ENCODE measurements around the gene TFPI.
"Not testable (repeated sequence)": the region's sequence is repeated elsewhere in the genome, so short reads cannot be mapped to it uniquely, and the experiment has no call there.

TFPI gene

GRCh38 chr2:187526792-187527191 lies 27.4 kb downstream of the TFPI start:
- peaks cover 29% of the 10 kb centered on the region for H3K4me1 ChIP-seq (ENCODE audit: control insufficient read depth, insufficient read depth, low read length)
- H3K27me3 ChIP-seq (replicated peaks; ENCODE audit: control insufficient read depth, insufficient read depth, low read length), result no peaks in the 10 kb centered on the region
- no peaks in the 10 kb centered on the region for H3K9me3 ChIP-seq (ENCODE audit: control insufficient read depth, low read length)

DNA sequence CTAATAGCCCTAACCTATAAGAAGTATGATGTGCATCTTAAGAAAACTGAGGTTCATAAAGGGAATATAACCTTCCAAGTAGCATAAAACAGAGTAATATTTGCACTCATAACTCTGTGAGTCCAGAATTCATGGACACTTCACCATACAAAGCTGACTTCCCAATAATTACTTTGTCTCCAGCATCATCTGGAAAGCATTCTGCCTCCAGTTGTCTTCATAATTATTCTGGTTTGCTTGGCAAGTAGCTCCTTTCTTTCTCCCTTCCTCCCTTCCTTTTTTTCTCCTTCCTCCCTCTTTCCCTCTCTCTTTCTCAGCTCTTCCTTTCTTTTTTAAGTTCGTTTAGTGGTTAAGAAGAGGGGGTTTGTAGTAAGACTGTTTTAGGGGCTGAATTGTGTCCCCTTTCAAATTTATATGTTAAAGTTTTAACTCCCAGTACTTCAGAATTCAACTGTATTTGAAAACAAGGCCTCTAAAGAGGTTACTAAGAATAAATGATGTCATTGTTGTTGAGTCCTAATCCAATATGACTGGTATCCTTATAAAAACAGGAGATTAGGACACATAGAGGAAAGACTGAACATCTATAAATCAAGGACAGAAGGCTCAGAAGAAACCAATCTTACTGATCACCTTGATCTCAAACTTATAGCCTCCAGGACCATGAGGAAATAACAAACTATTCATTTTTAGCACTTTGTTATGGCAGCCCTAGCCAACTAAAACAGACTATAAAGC lies 28.9 kb downstream of the TFPI start:
- Histone ChIP-seq H3K4me1 (ENCODE audit: control insufficient read depth, insufficient read depth, low read length) (peaks cover 27% of the 10 kb centered on the region), H3K9ac (ENCODE audit: low read length) (no peak overlapping the region), H3K36me3 (ENCODE audit: control insufficient read depth, insufficient read depth, low read length, severe bottlenecking) (peaks cover 4% of the 10 kb centered on the region), H3K27me3 (replicated peaks; ENCODE audit: control insufficient read depth, insufficient read depth, low read length) (no peaks in the 10 kb centered on the region), H3K9me3 (ENCODE audit: control insufficient read depth, low read length) (no peaks in the 10 kb centered on the region), H3K4me3 (ENCODE audit: low read length) (no peak overlapping the region)
- DNase-seq (ENCODE audit: low read depth), result no peak

More at GRCh38 chr2:187526792-187527191, 27.4 kb downstream of the TFPI start:
- Histone ChIP-seq H3K4me3 (ENCODE audit: low read length) (peak overlapping the region; percentile 51), H3K9ac (ENCODE audit: low read length) (peak overlapping the region; percentile 48), H3K36me3 (ENCODE audit: control insufficient read depth, insufficient read depth, low read length, severe bottlenecking) (peaks cover 4% of the 10 kb centered on the region)
- DNase-seq (ENCODE audit: low read depth), result peak; percentile 49

DNA sequence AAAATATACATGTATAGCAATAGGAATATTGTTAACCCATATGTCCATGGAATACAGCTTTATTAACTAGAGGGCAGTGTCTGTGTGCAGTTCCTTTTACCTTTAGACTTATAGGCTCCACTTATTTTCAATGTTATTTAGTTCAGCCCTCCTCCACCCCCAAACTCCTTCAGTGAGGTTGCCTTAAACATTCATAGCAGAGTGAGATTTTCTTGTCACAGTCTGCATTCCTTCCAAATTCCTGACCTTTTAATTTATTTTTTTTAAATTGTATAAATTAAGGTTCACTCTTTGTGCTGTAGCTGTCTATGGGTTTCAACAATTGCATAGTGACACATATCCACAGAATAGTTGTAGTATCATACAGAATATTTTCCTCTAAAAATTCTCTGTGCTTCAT lies 30.9 kb downstream of the TFPI start:
- no peaks in the 10 kb centered on the region for H3K27me3 ChIP-seq (replicated peaks; ENCODE audit: control insufficient read depth, insufficient read depth, low read length)
- peaks cover 21% of the 10 kb centered on the region for H3K36me3 ChIP-seq (ENCODE audit: control insufficient read depth, insufficient read depth, low read length, severe bottlenecking)
- peaks cover 19% of the 10 kb centered on the region for H3K4me1 ChIP-seq (ENCODE audit: control insufficient read depth, insufficient read depth, low read length)
- H3K4me3 ChIP-seq (ENCODE audit: low read length), result no peak overlapping the region
- no peak overlapping the region for H3K9ac ChIP-seq (ENCODE audit: low read length)
- H3K9me3 ChIP-seq (ENCODE audit: control insufficient read depth, low read length), result no peaks in the 10 kb centered on the region
- no peak for DNase-seq (ENCODE audit: low read depth)

GRCh38 chr2:187520121-187520624 lies 34.1 kb downstream of the TFPI start:
- Histone ChIP-seq H3K9me3 (ENCODE audit: control insufficient read depth, low read length) (peaks cover 4% of the 10 kb centered on the region), H3K36me3 (ENCODE audit: control insufficient read depth, insufficient read depth, low read length, severe bottlenecking) (peaks cover 21% of the 10 kb centered on the region), H3K9ac (ENCODE audit: low read length) (no peak overlapping the region), H3K4me1 (ENCODE audit: control insufficient read depth, insufficient read depth, low read length) (peaks cover under 1% of the 10 kb centered on the region), H3K27me3 (replicated peaks; ENCODE audit: control insufficient read depth, insufficient read depth, low read length) (no peaks in the 10 kb centered on the region), H3K4me3 (ENCODE audit: low read length) (no peak overlapping the region)
- no peak for DNase-seq (ENCODE audit: low read depth)

GRCh38 chr2:187519419-187520120 lies 34.7 kb downstream of the TFPI start:
- H3K36me3 ChIP-seq (ENCODE audit: control insufficient read depth, insufficient read depth, low read length, severe bottlenecking), result peaks cover 21% of the 10 kb centered on the region
- no peak overlapping the region for H3K4me3 ChIP-seq (ENCODE audit: low read length)
- H3K27me3 ChIP-seq (replicated peaks; ENCODE audit: control insufficient read depth, insufficient read depth, low read length), result no peaks in the 10 kb centered on the region
- H3K9ac ChIP-seq (ENCODE audit: low read length), result no peak overlapping the region
- peaks cover 4% of the 10 kb centered on the region for H3K9me3 ChIP-seq (ENCODE audit: control insufficient read depth, low read length)
- no peaks in the 10 kb centered on the region for H3K4me1 ChIP-seq (ENCODE audit: control insufficient read depth, insufficient read depth, low read length)
- no peak for DNase-seq (ENCODE audit: low read depth)

DNA sequence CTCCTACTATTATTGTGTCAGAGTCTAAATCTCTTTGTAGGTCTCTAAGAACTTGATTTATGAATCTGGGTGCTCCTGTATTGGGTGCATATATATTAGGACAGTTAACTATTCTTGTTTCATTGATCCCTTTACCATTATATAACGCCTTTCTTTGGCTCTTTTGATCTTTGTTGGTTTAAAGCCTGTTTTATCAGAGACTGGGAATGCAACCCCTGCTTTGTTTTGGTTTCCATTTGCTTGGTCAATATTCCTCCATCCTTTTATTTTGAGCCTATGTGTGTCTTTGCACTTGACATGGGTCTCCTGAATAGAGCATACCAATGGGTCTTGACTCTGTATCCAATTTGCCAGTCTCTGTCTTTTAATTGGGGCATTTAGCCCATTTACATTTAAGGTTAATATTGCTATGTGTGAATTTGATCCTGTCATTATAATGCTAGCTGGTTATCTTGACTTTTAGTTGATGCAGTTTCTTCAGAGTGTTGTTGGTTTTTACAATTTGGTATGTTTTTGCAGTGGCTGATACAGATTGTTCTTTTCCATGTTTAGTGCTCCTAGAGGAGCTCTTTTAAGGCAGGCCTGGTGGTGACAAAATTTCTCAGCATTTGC lies 36.4 kb downstream of the TFPI start:
- not testable (repeated sequence) for DNase-seq (ENCODE audit: low read depth); H3K4me1 ChIP-seq (ENCODE audit: control insufficient read depth, insufficient read depth, low read length); H3K9me3 ChIP-seq (ENCODE audit: control insufficient read depth, low read length); H3K4me3 ChIP-seq (ENCODE audit: low read length); H3K27me3 ChIP-seq (replicated peaks; ENCODE audit: control insufficient read depth, insufficient read depth, low read length); H3K9ac ChIP-seq (ENCODE audit: low read length)
- H3K36me3 ChIP-seq (ENCODE audit: control insufficient read depth, insufficient read depth, low read length, severe bottlenecking), result peaks cover 21% of the 10 kb centered on the region

DNA sequence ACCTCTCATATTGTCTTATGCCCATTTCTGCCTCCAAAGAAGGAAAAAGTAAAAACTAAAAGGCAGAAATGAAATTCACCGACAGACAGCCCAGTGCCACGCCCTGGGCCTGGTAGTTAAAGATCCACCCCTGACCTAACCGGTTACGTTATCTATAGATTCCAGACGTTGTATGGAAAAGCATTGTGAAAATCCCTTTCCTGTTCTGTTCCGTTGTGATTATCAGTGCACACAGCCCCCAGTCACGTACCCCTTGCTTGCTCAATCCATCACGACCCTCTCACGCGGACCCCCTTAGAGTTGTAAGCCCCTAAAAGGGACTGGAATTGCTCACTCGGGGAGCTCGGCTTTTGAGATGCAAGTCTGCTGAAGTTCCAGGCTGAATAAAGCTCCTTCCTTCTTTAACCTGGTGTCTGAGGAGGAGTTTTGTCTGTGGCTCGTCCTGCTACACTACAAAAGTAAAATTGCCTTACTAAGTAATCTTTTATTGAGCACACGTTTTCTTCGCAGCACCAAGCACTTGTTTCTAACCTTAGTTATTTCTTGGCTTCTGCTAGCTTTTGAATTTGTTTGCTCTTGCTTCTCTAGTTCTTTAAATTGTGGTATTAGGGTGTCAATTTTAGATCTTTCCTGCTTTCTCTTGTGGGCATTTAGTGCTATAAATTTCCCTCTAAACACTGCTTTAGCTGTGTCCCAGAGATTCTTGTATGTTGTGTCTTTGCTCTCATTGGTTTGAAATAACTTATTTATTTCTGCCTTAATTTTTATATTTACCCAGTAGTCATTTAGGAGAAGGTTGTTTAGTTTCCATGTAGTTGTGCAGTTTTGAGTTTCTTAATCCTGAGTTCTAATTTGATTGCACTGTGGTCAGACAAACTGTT lies 37.4 kb downstream of the TFPI start:
- H3K9me3 ChIP-seq (ENCODE audit: control insufficient read depth, low read length); H3K4me3 ChIP-seq (ENCODE audit: low read length); H3K4me1 ChIP-seq (ENCODE audit: control insufficient read depth, insufficient read depth, low read length); H3K9ac ChIP-seq (ENCODE audit: low read length); DNase-seq (ENCODE audit: low read depth); H3K27me3 ChIP-seq (replicated peaks; ENCODE audit: control insufficient read depth, insufficient read depth, low read length): not testable (repeated sequence)
- H3K36me3 ChIP-seq (ENCODE audit: control insufficient read depth, insufficient read depth, low read length, severe bottlenecking), result peaks cover 17% of the 10 kb centered on the region

- H3K9ac ChIP-seq (ENCODE audit: low read length), result no peak overlapping the region
- peaks cover 13% of the 10 kb centered on the region for H3K36me3 ChIP-seq (ENCODE audit: control insufficient read depth, insufficient read depth, low read length, severe bottlenecking)
- no peaks in the 10 kb centered on the region for H3K4me1 ChIP-seq (ENCODE audit: control insufficient read depth, insufficient read depth, low read length)
- no peak for DNase-seq (ENCODE audit: low read depth)
- no peak overlapping the region for H3K4me3 ChIP-seq (ENCODE audit: low read length)
- no peaks in the 10 kb centered on the region for H3K27me3 ChIP-seq (replicated peaks; ENCODE audit: control insufficient read depth, insufficient read depth, low read length)
- H3K9me3 ChIP-seq (ENCODE audit: control insufficient read depth, low read length), result peaks cover 4% of the 10 kb centered on the region
These were observed 39.3 kb downstream of the TFPI start for GRCh38 chr2:187514930-187515329.

DNA sequence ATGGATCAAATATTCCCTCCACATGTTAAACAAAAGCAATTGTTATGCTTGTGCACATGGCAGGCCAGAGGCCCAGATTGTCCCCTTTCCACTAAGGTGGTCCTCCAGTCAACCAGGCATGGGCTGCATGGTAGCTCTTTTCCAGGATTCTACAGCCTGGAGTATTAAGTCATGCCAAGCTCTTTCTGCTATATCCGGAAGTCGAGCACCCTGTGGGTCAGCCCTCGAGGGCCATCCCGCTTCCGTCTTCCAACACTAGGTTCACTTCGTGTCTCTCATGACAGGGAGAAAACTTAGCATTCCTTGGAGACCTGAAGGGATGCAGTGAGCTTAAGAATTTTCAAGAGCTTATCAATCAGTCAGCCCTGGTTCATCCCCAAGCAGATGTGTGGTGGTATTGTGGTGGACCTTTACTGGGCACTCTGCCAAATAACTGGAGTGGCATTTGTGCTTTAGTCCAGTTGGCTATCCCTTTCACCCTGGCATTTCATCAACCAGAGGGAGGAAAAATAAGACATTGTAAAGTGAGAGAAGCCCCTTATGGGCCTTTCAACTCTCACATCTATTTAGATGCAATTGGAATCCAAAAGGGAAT lies 39.9 kb downstream of the TFPI start:
- H3K36me3 ChIP-seq (ENCODE audit: control insufficient read depth, insufficient read depth, low read length, severe bottlenecking); H3K4me3 ChIP-seq (ENCODE audit: low read length); H3K4me1 ChIP-seq (ENCODE audit: control insufficient read depth, insufficient read depth, low read length); H3K27me3 ChIP-seq (replicated peaks; ENCODE audit: control insufficient read depth, insufficient read depth, low read length); DNase-seq (ENCODE audit: low read depth); H3K9me3 ChIP-seq (ENCODE audit: control insufficient read depth, low read length); H3K9ac ChIP-seq (ENCODE audit: low read length): not testable (repeated sequence)

DNA sequence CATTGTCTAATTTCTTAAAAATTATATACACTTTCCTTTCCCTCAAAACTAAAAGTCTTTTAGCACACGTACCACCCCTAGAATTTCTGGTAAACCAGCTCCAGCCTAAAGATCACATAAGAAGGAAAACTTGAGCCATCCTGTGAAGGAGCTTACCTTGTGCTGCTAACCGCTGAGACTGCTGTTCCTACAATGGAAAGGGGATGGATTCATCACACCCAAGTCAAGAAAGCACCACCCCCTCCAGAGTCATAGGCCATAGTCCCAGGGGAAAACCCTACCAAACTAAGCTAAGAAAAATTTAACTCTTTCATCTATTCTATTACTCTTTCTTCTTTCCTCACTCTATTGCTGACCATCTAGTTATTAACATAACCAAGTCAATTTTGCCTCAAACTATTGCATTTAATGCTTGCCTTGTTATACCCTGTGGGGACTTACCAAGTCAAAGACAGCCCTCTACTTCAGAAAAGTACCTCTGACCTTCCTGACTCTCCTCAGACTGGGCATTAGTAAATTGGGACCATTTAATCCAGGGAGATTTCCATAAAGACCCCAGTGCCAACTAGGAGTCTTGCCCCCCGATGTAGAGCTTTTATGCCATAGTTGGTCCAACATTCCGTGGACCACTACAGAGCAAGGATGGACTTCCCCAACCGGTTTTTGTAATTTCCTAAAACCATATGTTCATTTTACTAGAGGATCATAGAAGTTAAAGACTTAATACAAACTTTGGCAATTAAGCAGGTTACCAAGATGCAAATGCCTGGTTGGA lies 40.6 kb downstream of the TFPI start:
- not testable (repeated sequence) for H3K27me3 ChIP-seq (replicated peaks; ENCODE audit: control insufficient read depth, insufficient read depth, low read length); H3K4me1 ChIP-seq (ENCODE audit: control insufficient read depth, insufficient read depth, low read length); DNase-seq (ENCODE audit: low read depth); H3K9me3 ChIP-seq (ENCODE audit: control insufficient read depth, low read length); H3K36me3 ChIP-seq (ENCODE audit: control insufficient read depth, insufficient read depth, low read length, severe bottlenecking); H3K9ac ChIP-seq (ENCODE audit: low read length); H3K4me3 ChIP-seq (ENCODE audit: low read length)
